SU-DHL-6 (cell line): ENCODE measurements around the gene SYK.

Experiments
- CTCF ChIP-seq: fragments of 200-600 bp; sonication (generic); IDR thresholded peaks from one replicate; pipeline ENCODE4 v1.5.1; 2017; ENCODE audit warnings: antibody characterized with exemption, mild to moderate bottlenecking, low read length, moderate library complexity; ENCODE audit not compliant: insufficient read depth, poor library complexity, severe bottlenecking
- EZH2phosphoT487 ChIP-seq: fragments of 200-600 bp; sonication (generic), shearing (Covaris generic); conservative IDR thresholded peaks from 2 replicates; pipeline ENCODE4 v1.6.1; 2018; ENCODE audit warnings: mild to moderate bottlenecking, antibody characterized with exemption, low read length, moderate library complexity, mixed read lengths

GRCh38 chr9:90801973-90802322, 329 bp downstream of the SYK start:
- no peak for TF ChIP-seq CTCF
- no peak for TF ChIP-seq EZH2phosphoT487
